AG10803 (cell line): ENCODE data around the gene RARS2.

ENCODE experiments used
- DNase-seq: peaks from one replicate; pipeline ENCODE4 v3.0.0; 2010; ENCODE audit warnings: low read depth
- H3K4me3 ChIP-seq: 2 replicates; pipeline ENCODE4 v1.5.1; 2011; ENCODE audit warnings: mild to moderate bottlenecking, low read length, control low read depth
- CTCF ChIP-seq: conservative IDR thresholded peaks from 2 replicates; pipeline ENCODE4 v1.5.1; 2011; ENCODE audit warnings: mild to moderate bottlenecking, low read length, control low read depth, inconsistent platforms

Gene RARS2

GRCh38 chr6:87590990-87591389 is 1.2 kb upstream of the RARS2 start:
- DNase-seq: no peak
- TF ChIP-seq CTCF: no peak

GRCh38 chr6:87590417-87590880 is 662 bp upstream of the RARS2 start:
- no peak for TF ChIP-seq CTCF
- no peak for DNase-seq

More at GRCh38 chr6:87590990-87591389, 1.2 kb upstream of the RARS2 start:
- peak overlapping the region; percentile 100 for H3K4me3 ChIP-seq

GRCh38 chr6:87588756-87589407 is 905 bp downstream of the RARS2 start:
- H3K4me3 ChIP-seq: peak overlapping the region; percentile 100
- peak; percentile 66 for DNase-seq
- no peak for TF ChIP-seq CTCF

More at GRCh38 chr6:87590417-87590880, 662 bp upstream of the RARS2 start:
- peak overlapping the region; percentile 100 for H3K4me3 ChIP-seq

GRCh38 chr6:87586371-87587077 is 3.3 kb downstream of the RARS2 start:
- no peak for TF ChIP-seq CTCF
- no peak for DNase-seq

GRCh38 chr6:87583822-87584221 is 6.0 kb downstream of the RARS2 start:
- no peak for DNase-seq
- no peak for TF ChIP-seq CTCF
- H3K4me3 ChIP-seq: no peak overlapping the region

More at GRCh38 chr6:87586371-87587077, 3.3 kb downstream of the RARS2 start:
- H3K4me3 ChIP-seq: no peak overlapping the region

GRCh38 chr6:87575423-87575822 is 14.4 kb downstream of the RARS2 start:
- H3K4me3 ChIP-seq: no peak overlapping the region
- DNase-seq: no peak
- TF ChIP-seq CTCF: no peak
